ENCODE results near the gene GJC1. TPM values are rescaled to one million over a fixed set of nuclear protein-coding genes. Genes with fewer than 3 reads are reported as not detected.
A peak's percentile ranks its signal among the peaks of the same experiment; 100 is the strongest.

The GJC1 gene
- total and polyA plus RNA-seq, 2 of the 8 experiments (the other 6 are each of a cell fraction or from before 2014, with no cell fraction given) = 29.1 to 154 TPM

GRCh38 chr17:44830359-44831288 lies 537 bp upstream of the GJC1 start:
- Histone ChIP-seq H3K9me3 (ENCODE audit: insufficient read depth in 2 of 2, low read depth in 1 of 2, low read length in 1 of 2) (no peaks in the 10 kb centered on the region), H3K4me1 (replicated peaks in 1 of 4; ENCODE audit: control insufficient read depth in 3 of 4, insufficient read depth in 4 of 4, low read length in 3 of 4) (peaks cover 0 to 7% (median 5%) of the 10 kb centered on the region in 4 experiments; a peak in 4 of 7 replicates), H4K20me1 (replicated peaks in 1 of 2; ENCODE audit: control insufficient read depth in 1 of 2, insufficient read depth in 2 of 2, low read length in 2 of 2) (peaks cover 4 to 5% of the 10 kb centered on the region in 2 experiments), H4K5ac (ENCODE audit: insufficient read length, low read depth, low read length) (no peak overlapping the region), H2AFZ (ENCODE audit: low read length) (no peak overlapping the region), H2BK12ac (ENCODE audit: low read depth, low read length) (0 out of 2 replicates have a peak overlapping the region, but pooled peaks have one; percentile 82), H3K36me3 (ENCODE audit: control insufficient read depth in 2 of 4, insufficient read depth in 4 of 4, low read length in 3 of 4) (no peaks in the 10 kb centered on the region), H2BK15ac (ENCODE audit: low read length) (peak overlapping the region; percentile 61; the same call in 1 of the 2 replicates), H3K9ac (replicated peaks in 1 of 4; ENCODE audit: extremely low read depth in 1 of 4, low read depth in 3 of 4, low read length in 3 of 4) (peak overlapping the region; percentile 15 to 91 (median 74)), H2BK120ac (replicated peaks; ENCODE audit: low read depth, low read length) (peak overlapping the region; percentile 70), H3K27ac (ENCODE audit: low read depth, low read length) (peak overlapping the region; percentile 86), H3K14ac (ENCODE audit: insufficient read length) (no peak overlapping the region), H3K79me2 (ENCODE audit: control insufficient read depth in 1 of 2, insufficient read depth in 2 of 2, low read length in 2 of 2) (peaks cover 5 to 40% of the 10 kb centered on the region in 2 experiments), H3K27me3 (replicated peaks in 1 of 4; ENCODE audit: control insufficient read depth in 3 of 4, extremely low read depth in 1 of 4, insufficient read depth in 3 of 4, low read length in 3 of 4) (no peaks in the 10 kb centered on the region), H3K18ac (ENCODE audit: extremely low read depth, low read length) (peak overlapping the region; percentile 99), H3K4ac (replicated peaks; ENCODE audit: insufficient read length, low read depth, low read length) (peak overlapping the region; percentile 81), H3K4me2 (ENCODE audit: insufficient read depth in 1 of 2, low read depth in 2 of 2, low read length in 2 of 2) (peak overlapping the region; percentile 51 to 70), H3K79me1 (ENCODE audit: low read depth, low read length) (no peaks in the 10 kb centered on the region), H3K4me3 (ENCODE audit: extremely low read depth in 1 of 4, insufficient read depth in 2 of 4, low read depth in 3 of 4, low read length in 4 of 4) (peak overlapping the region; percentile 79 to 97 (median 92)), H3K56ac (replicated peaks; ENCODE audit: insufficient read length, low read depth, low read length) (peak overlapping the region; percentile 52), H2BK20ac (ENCODE audit: low read length) (peak overlapping the region; percentile 29; the same call in 1 of the 2 replicates), H3K23me2 (ENCODE audit: low read depth, low read length) (peaks cover 4% of the 10 kb centered on the region; the same call in 1 of the 2 replicates), H3K23ac (ENCODE audit: insufficient read length) (no peak overlapping the region), H4K91ac (replicated peaks; ENCODE audit: insufficient read length, low read length) (peak overlapping the region; percentile 96), H4K8ac (ENCODE audit: extremely low read depth, insufficient read depth, low read length) (peak overlapping the region; percentile 93; the same call in 1 of the 2 replicates), H2BK5ac (ENCODE audit: low read depth, low read length) (peak overlapping the region; percentile 96), H2AK5ac (ENCODE audit: low read depth, low read length) (0 out of 2 replicates have a peak overlapping the region, but pooled peaks have one; percentile 3)
- peak; percentile 68 for FAIRE-seq
- CTCF ChIA-PET (ENCODE audit: partially characterized antibody) = interaction anchor here (0.8 to 5.2 kb wide), 11 partner anchors 14 to 241 kb away, joined by 3 to 44 read pairs (median 8); no protein-coding TSS in a partner anchor
- POLR2A ChIA-PET (ENCODE audit: partially characterized antibody) = interaction anchor here (0.6 to 5.5 kb wide), 16 partner anchors 8 to 419 kb away, joined by 3 to 58 read pairs (median 6); partner anchors contain the start of gene HIGD1B
- peak; percentile 67 to 72 for DNase-seq (ENCODE audit: low read depth in 1 of 2, low spot score in 2 of 2)
- WGBS, 2 experiments (ENCODE audit: extremely low coverage in 1 of 2, insufficient coverage in 1 of 2, insufficient read length in 1 of 2, insufficient replicate concordance in 2 of 2, low coverage in 1 of 2, low lambda C conversion rate in 2 of 2, missing lambda C conversion rate in 1 of 2) = 1% methylated on average over 42 of the region's 58 CpGs; no CpG with 5 or more reads in 1 of the 2 experiments
- TF ChIP-seq RNF2 (IDR thresholded peaks at IDR 0.05; ENCODE audit: borderline replicate concordance, low read depth, low read length, missing control alignments, poor library complexity, severe bottlenecking) (no peak), TAF7 (optimal IDR thresholded peaks at IDR 0.05; ENCODE audit: borderline replicate concordance, low read depth, low read length) (no peak), KDM4A (IDR thresholded peaks at IDR 0.05; ENCODE audit: low read depth, low read length, severe bottlenecking) (peak; percentile 35), CTBP2 (IDR thresholded peaks at IDR 0.05; ENCODE audit: borderline replicate concordance, insufficient read depth, insufficient read length, low read length) (no peak), POU5F1 (IDR thresholded peaks at IDR 0.05; ENCODE audit: low read depth, low read length) (no peak), TEAD4 (IDR thresholded peaks at IDR 0.05; ENCODE audit: low read depth, low read length) (no peak), ATF3 (IDR thresholded peaks at IDR 0.05; ENCODE audit: insufficient read depth, low read depth, low read length) (no peak), KDM1A (IDR thresholded peaks at IDR 0.05; ENCODE audit: borderline replicate concordance, low read length) (no peak; the same call in 1 of the 2 replicates)

All from H1 (cell line).